A673 (cell line): ENCODE data around the gene SLC25A19.

ENCODE experiments used
- EZH2 ChIP-seq: fragments of 200-600 bp; sonication (generic); IDR thresholded peaks from 2 replicates; pipeline ENCODE4 v1.6.1; 2017; ENCODE audit warnings: borderline replicate concordance, low read depth, mild to moderate bottlenecking, mixed read lengths, antibody characterized with exemption, low read length; ENCODE audit not compliant: poor library complexity, severe bottlenecking
- TF ChIP-seq, protein P1 (sequence below): fragments of 300-800, 200-600 bp; sonication (generic); conservative IDR thresholded peaks from 2 replicates; pipeline ENCODE4 v1.5.1; 2017; ENCODE audit warnings: low read depth, mild to moderate bottlenecking, antibody characterized with exemption, low read length, moderate library complexity, mixed read lengths

- no peak for TF ChIP-seq EZH2
- TF ChIP-seq, protein P1, sequence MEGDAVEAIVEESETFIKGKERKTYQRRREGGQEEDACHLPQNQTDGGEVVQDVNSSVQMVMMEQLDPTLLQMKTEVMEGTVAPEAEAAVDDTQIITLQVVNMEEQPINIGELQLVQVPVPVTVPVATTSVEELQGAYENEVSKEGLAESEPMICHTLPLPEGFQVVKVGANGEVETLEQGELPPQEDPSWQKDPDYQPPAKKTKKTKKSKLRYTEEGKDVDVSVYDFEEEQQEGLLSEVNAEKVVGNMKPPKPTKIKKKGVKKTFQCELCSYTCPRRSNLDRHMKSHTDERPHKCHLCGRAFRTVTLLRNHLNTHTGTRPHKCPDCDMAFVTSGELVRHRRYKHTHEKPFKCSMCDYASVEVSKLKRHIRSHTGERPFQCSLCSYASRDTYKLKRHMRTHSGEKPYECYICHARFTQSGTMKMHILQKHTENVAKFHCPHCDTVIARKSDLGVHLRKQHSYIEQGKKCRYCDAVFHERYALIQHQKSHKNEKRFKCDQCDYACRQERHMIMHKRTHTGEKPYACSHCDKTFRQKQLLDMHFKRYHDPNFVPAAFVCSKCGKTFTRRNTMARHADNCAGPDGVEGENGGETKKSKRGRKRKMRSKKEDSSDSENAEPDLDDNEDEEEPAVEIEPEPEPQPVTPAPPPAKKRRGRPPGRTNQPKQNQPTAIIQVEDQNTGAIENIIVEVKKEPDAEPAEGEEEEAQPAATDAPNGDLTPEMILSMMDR: no peak
These were observed 44.2 kb downstream of the SLC25A19 start for GRCh38 chr17:75245011-75245410.
